GM13976 (cell line): ENCODE measurements around the gene PLXND1.

Experiments used
- DNase-seq: peaks from one replicate; pipeline ENCODE4 v3.0.0; 2012; ENCODE audit warnings: low spot score
- CTCF ChIP-seq: IDR thresholded peaks from 2 replicates; pipeline ENCODE4 v1.5.1; 2012; ENCODE audit warnings: borderline replicate concordance, mild to moderate bottlenecking; ENCODE audit not compliant: insufficient read depth; ENCODE audit errors: extremely low read depth, missing control alignments, control extremely low read depth
- in situ Hi-C: fragments of 300-500 bp; cut with MboI; formaldehyde crosslinking; loops from one replicate; pipeline ENCODE4 v1.12.0; 2022; ENCODE audit warnings: low sequenced_read_pairs, mixed read lengths, inconsistent platforms; ENCODE audit not compliant: unreplicated experiment

Gene PLXND1

GRCh38 chr3:129586746-129587430, 19.6 kb downstream of the PLXND1 start:
- DNase-seq = no peak
- in situ Hi-C loops = no loop called here
- no peak for TF ChIP-seq CTCF

- in situ Hi-C loops = no loop called here
- DNase-seq = no peak
- no peak for TF ChIP-seq CTCF
These were observed 20.4 kb downstream of the PLXND1 start for GRCh38 chr3:129585949-129586657.

GRCh38 chr3:129584631-129585030, 21.8 kb downstream of the PLXND1 start:
- TF ChIP-seq CTCF = no peak
- in situ Hi-C loops = no loop called here
- DNase-seq = no peak

- TF ChIP-seq CTCF = no peak
- in situ Hi-C loops = no loop called here
- DNase-seq = no peak
These were observed 23.2 kb downstream of the PLXND1 start for GRCh38 chr3:129583289-129583688.

- DNase-seq = no peak
- TF ChIP-seq CTCF = no peak
- in situ Hi-C loops = no loop called here
These were observed 23.7 kb downstream of the PLXND1 start for GRCh38 chr3:129582799-129583198.

GRCh38 chr3:129581623-129582022, 24.9 kb downstream of the PLXND1 start:
- no peak for TF ChIP-seq CTCF
- DNase-seq = no peak
- in situ Hi-C loops = no loop called here
